Retinal pigment epithelial cell (primary cell): ENCODE results near the gene KLHL25.

Experiments
- DNase-seq: peaks from one replicate; pipeline ENCODE4 v3.0.0-alpha.2; 2010; ENCODE audit warnings: low read depth
- H3K4me3 ChIP-seq: 2 replicates; pipeline ENCODE4 v1.5.1; 2011; ENCODE audit warnings: mild to moderate bottlenecking, low read length, control low read depth, moderate library complexity
- TF ChIP-seq, protein P1 (sequence below): conservative IDR thresholded peaks from 2 replicates; pipeline ENCODE4 v1.5.1; 2011; ENCODE audit warnings: low read depth, low read length, control low read depth, inconsistent platforms

Gene KLHL25

DNA sequence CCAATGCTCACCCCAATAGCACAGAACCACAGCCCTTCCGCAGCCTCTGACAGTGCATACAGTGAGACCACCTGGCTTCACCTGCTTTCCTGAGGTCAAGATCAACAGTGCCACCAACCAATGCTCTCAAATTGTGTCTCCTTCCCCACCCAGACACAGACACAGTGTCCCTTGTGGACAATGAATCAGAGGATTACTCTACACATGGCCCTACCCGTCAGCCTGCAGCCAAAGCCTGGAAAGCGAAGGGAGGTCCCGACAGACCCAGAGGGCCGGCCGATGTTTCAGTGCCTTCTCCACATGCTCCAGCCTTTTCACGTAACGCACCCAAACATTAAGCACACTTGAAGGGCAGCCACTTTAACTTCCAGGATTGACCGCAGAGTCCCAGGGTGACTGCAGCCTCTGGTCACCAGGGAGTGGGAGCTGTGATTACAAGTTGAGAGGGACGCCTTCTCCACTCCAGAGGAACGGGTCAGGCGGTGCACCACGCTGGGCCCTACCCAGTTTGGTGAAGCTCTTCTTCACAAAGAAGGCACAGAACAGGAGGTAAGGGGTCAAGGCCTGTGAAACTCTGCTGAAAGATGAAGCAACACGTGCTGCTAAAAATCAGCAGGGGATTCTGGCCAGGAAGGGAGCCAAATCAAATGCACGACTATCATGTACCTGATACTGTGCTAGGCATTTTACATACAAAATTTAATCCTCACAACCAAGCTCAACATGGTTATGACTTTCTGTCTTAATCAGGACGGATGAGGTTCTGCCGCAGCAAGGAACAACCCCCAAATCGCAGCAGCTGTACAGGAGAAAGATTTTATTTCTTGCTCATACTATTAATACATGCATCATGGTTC lies 17.2 kb downstream of the KLHL25 start:
- H3K4me3 ChIP-seq: no peak overlapping the region
- DNase-seq: no peak
- TF ChIP-seq, protein P1, sequence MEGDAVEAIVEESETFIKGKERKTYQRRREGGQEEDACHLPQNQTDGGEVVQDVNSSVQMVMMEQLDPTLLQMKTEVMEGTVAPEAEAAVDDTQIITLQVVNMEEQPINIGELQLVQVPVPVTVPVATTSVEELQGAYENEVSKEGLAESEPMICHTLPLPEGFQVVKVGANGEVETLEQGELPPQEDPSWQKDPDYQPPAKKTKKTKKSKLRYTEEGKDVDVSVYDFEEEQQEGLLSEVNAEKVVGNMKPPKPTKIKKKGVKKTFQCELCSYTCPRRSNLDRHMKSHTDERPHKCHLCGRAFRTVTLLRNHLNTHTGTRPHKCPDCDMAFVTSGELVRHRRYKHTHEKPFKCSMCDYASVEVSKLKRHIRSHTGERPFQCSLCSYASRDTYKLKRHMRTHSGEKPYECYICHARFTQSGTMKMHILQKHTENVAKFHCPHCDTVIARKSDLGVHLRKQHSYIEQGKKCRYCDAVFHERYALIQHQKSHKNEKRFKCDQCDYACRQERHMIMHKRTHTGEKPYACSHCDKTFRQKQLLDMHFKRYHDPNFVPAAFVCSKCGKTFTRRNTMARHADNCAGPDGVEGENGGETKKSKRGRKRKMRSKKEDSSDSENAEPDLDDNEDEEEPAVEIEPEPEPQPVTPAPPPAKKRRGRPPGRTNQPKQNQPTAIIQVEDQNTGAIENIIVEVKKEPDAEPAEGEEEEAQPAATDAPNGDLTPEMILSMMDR: no peak

DNA sequence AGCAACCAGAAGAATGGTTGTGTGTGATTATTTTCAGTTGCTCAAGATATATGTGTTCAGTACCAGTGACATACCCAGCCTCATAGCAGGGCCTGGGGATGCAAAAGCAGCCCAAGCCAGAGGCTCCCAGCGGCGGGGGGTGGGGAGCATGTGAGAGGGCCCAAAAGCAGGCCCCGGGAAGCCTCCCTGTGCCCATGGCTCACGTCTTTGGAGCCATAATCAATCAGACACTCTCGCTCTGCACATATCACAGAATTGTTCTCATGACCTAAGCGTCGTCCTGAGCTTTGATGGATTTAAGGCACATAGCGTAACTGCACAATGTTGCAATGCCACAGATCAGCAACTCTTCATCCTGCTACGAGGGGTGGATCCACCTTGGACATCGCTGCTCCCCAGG lies 20.8 kb downstream of the KLHL25 start:
- TF ChIP-seq, protein P1: no peak
- H3K4me3 ChIP-seq: no peak overlapping the region
- DNase-seq: no peak

DNA sequence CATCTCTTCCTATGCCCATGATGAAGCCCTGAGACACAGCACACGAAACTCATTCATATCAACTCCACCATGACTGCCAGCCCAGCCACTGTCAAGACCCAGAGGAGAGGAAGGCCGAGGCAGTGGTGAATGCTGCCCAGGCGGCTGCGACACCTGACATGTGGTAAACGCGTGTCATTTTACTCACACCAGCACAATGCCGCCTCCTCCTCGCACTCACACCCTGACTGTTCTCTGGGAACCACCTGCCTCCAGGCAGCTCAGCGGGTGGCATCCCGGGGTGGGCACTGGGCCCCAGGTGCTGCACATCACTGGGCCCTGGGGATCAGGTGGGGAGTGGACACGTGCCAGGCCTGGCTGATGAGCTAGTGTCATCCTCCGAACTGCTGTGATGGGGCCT lies 21.5 kb downstream of the KLHL25 start:
- DNase-seq: no peak
- TF ChIP-seq, protein P1: no peak
- H3K4me3 ChIP-seq: no peak overlapping the region

DNA sequence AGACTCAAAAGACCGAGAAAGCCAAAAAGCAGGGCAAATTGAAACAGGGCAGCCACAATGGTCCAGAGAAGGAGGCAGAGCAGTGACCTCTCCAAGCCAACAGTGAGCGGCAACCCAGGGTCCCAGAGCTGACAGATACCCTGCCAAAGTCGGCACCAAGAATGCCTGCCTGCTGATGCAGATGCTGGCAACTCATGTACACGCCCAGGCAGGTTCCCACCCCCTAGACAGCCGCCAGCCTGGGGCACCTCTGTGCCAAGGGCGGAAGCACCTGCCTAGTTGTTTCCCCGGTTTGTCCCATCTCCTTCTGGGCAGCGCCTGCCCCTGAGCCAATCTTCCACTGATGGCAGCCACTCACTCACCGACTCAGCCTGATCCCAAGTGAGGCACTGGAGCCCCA lies 22.1 kb downstream of the KLHL25 start:
- TF ChIP-seq, protein P1: no peak
- no peak overlapping the region for H3K4me3 ChIP-seq
- no peak for DNase-seq

DNA sequence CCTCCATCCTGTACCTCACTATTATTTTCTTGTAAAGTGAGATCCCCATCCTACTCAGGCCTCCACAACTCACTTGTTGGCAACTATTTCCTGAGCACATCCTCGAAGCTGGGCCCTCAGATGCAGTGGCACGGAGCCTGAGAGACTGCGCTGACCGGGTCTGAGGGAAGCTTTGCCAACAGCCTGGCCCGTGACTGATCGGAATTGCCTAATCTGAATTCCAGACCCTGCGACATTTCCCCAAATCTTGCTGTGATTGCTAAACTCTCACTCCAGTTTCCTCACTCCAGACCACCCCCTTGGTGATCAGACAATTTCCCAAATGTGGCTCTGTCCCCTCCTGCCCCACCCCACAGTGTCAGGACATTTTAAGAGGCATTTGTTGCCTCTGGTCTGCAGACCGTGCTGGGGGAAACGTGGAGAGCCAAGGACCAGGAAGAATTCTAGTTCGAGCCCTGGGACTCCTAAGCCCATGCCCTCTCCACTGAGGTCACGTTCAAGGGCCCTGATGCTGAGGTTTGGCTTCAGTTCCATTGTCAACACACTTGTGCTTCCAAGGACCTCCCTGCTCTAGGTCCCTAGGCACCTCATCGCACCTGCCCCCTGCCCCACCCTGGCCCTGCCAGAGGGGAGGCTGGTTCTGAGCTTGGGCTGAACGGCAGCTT lies 22.8 kb downstream of the KLHL25 start:
- no peak overlapping the region for H3K4me3 ChIP-seq
- TF ChIP-seq, protein P1: no peak
- no peak for DNase-seq

DNA sequence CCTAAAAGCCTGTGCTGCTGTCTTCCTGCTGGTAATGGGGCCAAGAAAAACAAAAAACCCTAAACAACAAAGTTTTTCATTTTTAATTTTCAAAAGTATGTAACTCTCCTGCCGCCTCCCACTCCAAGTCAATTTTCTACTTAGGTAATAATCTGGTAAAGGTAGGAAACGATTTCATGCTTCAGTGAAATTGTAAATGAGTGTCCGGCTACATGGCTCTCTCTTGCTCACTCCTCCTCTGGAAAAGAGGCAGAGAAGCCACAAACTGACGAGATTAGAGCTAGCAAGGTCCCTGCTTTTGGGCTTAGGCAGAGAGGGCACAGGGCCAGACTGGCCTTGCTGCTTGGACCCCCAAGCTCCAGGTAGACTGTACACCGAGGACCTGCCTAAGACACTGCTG lies 23.5 kb downstream of the KLHL25 start:
- no peak overlapping the region for H3K4me3 ChIP-seq
- DNase-seq: no peak
- TF ChIP-seq, protein P1: no peak
